Astrocyte of the spinal cord (primary cell): ENCODE data around the gene HSPD1.
A peak's percentile ranks its signal among the peaks of the same experiment; 100 is the strongest.

Experiments used
- DNase-seq: peaks from one replicate; pipeline ENCODE4 v3.0.0; 2011; ENCODE audit warnings: low read depth, low spot score
- H3K4me3 ChIP-seq: 2 replicates; pipeline ENCODE4 v1.5.1; 2011; ENCODE audit warnings: low read depth, mild to moderate bottlenecking, low read length, moderate library complexity
- in situ Hi-C: cut with HindIII; loops from 2 replicates; pipeline ENCODE4 v1.10.0; 2017; ENCODE audit warnings: low sequenced_read_pairs
- TF ChIP-seq, protein P1 (sequence below): IDR thresholded peaks from 2 replicates; pipeline ENCODE4 v1.5.1; 2012; ENCODE audit warnings: low read depth, mild to moderate bottlenecking, low read length, inconsistent platforms

The HSPD1 gene

DNA sequence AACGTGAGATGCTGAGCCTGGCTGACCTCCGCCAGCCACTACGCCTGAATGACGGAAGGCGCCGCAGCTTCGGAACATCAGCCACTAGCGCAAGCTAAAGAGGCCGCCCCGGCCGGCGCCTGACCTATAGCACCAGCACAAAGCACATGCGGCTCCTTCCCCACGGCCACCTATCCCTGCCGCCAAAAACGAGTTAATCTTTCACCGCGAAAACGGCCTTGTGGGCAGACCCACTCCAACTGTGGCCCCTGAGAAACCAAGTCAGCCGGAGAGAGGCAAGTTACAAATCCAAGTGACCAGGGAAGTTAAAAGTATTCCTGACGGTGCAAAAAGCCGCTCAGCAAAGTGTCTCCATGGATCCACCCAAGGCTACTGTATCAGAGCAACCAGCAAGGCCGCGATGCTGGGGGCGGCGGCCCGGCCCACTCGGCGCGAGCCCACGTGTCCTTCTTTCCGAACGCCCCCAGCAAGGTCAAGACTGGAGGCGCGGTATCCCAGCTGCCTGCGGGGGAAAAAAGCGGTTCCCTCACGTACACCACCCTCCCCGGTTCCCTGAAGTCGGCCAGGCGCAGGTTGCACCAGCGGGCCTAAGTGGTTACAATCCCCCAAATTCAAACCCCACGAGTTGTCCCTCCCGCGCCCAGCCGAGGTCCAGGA lies 575 bp downstream of the HSPD1 start:
- H3K4me3 ChIP-seq = peak overlapping the region; percentile 92
- TF ChIP-seq, protein P1, sequence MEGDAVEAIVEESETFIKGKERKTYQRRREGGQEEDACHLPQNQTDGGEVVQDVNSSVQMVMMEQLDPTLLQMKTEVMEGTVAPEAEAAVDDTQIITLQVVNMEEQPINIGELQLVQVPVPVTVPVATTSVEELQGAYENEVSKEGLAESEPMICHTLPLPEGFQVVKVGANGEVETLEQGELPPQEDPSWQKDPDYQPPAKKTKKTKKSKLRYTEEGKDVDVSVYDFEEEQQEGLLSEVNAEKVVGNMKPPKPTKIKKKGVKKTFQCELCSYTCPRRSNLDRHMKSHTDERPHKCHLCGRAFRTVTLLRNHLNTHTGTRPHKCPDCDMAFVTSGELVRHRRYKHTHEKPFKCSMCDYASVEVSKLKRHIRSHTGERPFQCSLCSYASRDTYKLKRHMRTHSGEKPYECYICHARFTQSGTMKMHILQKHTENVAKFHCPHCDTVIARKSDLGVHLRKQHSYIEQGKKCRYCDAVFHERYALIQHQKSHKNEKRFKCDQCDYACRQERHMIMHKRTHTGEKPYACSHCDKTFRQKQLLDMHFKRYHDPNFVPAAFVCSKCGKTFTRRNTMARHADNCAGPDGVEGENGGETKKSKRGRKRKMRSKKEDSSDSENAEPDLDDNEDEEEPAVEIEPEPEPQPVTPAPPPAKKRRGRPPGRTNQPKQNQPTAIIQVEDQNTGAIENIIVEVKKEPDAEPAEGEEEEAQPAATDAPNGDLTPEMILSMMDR = no peak
- in situ Hi-C loops = no loop called here
- DNase-seq = peak; percentile 47

DNA sequence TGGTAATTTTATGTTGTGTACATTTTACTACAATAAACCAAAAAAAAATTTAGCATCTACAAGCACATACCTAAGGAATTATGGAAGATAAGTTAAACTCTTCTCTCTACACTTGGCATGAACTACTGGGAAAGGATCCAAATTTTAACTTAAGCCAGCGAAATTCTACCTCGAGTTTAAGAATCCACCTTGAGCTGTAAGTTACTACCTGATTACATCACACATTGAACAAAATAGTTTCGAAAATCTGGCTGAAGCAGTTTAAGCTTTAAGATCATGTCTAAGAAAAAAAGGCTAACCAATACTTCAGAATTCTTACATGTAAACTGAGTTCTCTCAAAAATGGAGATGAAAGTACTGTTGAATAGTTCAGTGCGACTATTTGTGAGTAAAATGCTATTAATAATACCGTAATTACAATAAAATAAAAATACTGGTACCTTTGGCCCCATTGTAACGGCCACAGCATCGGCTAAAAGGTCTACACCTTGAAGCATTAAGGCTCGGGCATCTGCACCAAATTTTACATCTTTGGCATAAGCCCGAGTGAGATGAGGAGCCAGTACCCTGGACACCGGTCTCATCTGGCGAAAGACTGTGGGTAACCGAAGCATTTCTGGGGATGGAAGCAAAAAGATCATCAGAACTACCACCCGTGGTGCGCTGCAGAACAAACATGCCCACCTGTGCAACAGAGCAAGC lies 1.3 kb downstream of the HSPD1 start:
- peak overlapping the region; percentile 92 for H3K4me3 ChIP-seq
- in situ Hi-C loops = no loop called here
- no peak for DNase-seq
- TF ChIP-seq, protein P1 = no peak

DNA sequence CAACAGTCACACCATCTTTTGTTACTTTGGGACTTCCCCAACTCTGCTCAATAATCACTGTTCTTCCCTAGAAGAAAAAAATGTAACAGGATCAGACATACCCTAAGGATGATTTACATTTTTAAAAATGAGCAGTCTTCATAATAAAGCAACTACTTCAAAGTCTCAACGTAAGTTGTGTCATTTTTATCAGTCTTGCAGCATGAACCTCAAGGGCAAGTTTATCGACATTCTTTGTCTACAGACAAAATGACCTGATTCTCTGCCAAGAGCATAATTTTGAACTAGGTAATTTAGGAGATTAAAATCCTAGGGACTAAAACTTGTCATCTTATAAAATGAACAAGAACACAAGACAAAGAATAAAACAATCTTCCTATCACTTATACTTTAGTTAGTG lies 2.3 kb downstream of the HSPD1 start:
- no peak for DNase-seq
- in situ Hi-C loops = no loop called here
- H3K4me3 ChIP-seq = no peak overlapping the region
- TF ChIP-seq, protein P1 = no peak

DNA sequence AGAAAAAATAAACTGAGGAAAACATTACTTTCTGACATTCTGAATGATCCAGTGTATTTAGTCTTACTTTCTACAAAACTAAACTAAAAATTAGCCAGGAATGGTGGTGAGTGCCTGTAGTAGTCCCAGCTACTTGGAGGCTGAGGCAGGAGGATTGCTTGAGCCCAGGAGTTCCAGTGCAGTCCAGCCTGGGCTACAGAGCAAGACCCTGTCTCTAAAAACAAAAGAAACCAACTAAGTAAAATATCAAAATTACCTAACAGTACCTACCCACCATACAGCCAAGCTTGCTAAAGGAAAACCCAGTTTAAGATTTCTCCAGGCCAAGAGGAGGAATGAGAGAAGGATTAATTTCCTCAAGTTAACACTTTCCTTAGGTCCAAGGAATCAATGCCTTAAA lies 2.9 kb downstream of the HSPD1 start:
- no peak for DNase-seq
- in situ Hi-C loops = no loop called here
- H3K4me3 ChIP-seq = no peak overlapping the region
- TF ChIP-seq, protein P1 = no peak

DNA sequence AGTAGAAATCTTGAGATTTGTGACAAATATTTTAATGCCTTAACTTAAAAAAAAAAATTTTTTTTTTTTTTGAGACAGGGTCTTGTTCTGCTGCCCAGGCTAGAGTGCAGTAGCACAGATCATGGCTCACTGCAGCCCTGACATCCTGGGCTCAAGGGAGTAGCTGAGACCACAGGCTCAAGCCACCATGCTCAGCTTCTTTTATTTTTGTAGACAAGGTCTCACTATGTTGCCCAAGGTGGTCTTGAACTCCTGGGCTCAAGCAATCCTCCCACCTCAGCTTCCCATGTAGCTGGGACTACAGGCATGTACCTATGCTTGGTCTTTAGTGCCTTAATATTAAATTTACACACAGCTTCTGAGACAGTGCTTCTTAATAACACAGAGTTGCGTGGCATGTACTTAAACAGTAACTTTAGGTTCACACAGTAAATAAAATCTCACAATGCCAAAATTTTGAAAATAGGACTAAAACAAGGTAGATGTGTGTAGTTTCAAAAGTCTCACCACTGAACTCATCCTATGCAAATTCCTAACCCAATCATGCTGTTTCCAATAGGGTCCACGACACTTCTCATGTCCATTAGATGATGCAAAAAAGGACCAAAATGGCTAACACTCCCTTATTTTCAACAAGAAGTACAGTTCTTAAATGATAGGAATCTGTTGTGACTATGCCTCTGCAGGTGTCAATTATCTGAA lies 4.1 kb downstream of the HSPD1 start:
- TF ChIP-seq, protein P1 = no peak
- in situ Hi-C loops = no loop called here
- no peak overlapping the region for H3K4me3 ChIP-seq
- no peak for DNase-seq

DNA sequence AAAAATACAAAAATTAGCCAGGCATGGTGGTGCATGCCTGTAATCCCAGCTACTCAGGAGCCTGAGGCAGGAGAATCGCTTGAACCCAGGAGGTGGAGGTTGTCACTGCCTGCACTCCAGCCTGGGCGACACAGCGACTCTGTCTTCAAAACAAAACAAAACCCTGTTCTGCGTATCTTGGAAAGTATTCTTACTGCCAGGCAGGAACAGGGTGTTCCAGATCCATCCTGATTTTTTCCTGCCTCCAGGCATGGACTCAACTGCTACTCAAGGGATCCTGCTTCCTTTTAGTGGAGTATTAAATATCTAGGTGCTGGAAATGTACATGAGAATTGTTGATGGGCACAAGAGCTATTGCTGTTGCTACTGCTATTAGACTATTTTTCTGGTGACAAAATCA lies 12.3 kb downstream of the HSPD1 start:
- in situ Hi-C loops = no loop called here
- no peak overlapping the region for H3K4me3 ChIP-seq
- no peak for DNase-seq
- TF ChIP-seq, protein P1 = no peak
